Heart left ventricle (tissue), 16 donors: Measurements from ENCODE around the gene ZNF454. TPM values are rescaled to one million over a fixed set of nuclear protein-coding genes. Genes with fewer than 3 reads are reported as not detected.
A peak's percentile ranks its signal among the peaks of the same experiment; 100 is the strongest.

Experiments used
- ATAC-seq, 4 donors: fragments of 200-7000 bp; cut with Tn5 transposase; one replicate each; pipeline ENCODE4 v1.9.1; 2020 to 2022; ENCODE audit warnings: moderate library complexity in 4 of 4, mild to moderate bottlenecking in 3 of 4, moderate number of reproducible peaks in 1 of 4
- DNase-seq, 5 donors: peaks; one replicate each; pipeline ENCODE4 v3.0.0-alpha.2; 2020
- H3K27ac ChIP-seq, 12 donors: fragments of 200-600 bp; sonication (generic) in 4 of 12; one replicate each; pipeline versions ENCODE4 v1.5.0 to v1.8.0; 2016 to 2022; ENCODE audit warnings: mild to moderate bottlenecking in 2 of 12
- H3K27me3 ChIP-seq, 9 donors: fragments of 200-600 bp; sonication (generic) in 2 of 9; one replicate each; pipeline versions ENCODE4 v1.5.1 to v1.8.0; 2016 to 2022; ENCODE audit warnings: mild to moderate bottlenecking in 3 of 9
- H3K36me3 ChIP-seq, 9 donors: fragments of 200-600 bp; sonication (generic) in 2 of 9; one replicate each; pipeline versions ENCODE4 v1.5.0 to v1.8.0; 2018 to 2022; ENCODE audit warnings: mild to moderate bottlenecking in 2 of 9
- H3K4me1 ChIP-seq, 12 donors: fragments of 200-600 bp; sonication (generic) in 4 of 12; one replicate each; pipeline versions ENCODE4 v1.5.0 to v1.8.0; 2016 to 2022; ENCODE audit warnings: mild to moderate bottlenecking in 3 of 12
- H3K4me3 ChIP-seq, 12 donors: fragments of 200-600 bp; sonication (generic) in 4 of 12; one replicate each; pipeline versions ENCODE4 v1.5.0 to v1.8.0; 2017 to 2022; ENCODE audit warnings: mild to moderate bottlenecking in 9 of 12, moderate library complexity in 4 of 12
- H3K9me3 ChIP-seq, 12 donors: fragments of 200-600 bp; sonication (generic) in 4 of 12; one replicate each; pipeline versions ENCODE4 v1.5.0 to v1.8.0; 2016 to 2022; ENCODE audit warnings: mild to moderate bottlenecking in 1 of 12
- POLR2A ChIP-seq, 2 donors: fragments of 450-650 bp; IDR thresholded peaks; one replicate each; pipeline ENCODE4 v1.6.1; 2017; ENCODE audit warnings: antibody characterized with exemption in 2 of 2, mild to moderate bottlenecking in 2 of 2, moderate library complexity in 2 of 2
- WGBS, 4 donors: extraction: QIAGEN DNeasy Blood & Tissue Kit in 2 of 4; methylation state at CpG; one replicate each; pipeline versions ENCODE4 v1.1.5 to v1.1.7; 2013 to 2018; 5-methylcytosine and 5-hydroxymethylcytosine counted together
- intact Hi-C, 10 donors: fragments of 100-400 bp; cut with DNase I; formaldehyde crosslinking; loops; one replicate each; pipeline versions ENCODE4 v1.11.1 to v1.14.2; 2022
- long read RNA-seq, 3 donors: library from polyadenylated mRNA; unstranded; transcript quantifications; one replicate each; pipeline ENCODE4 v2.0.0, GENCODE V29; 2020 to 2021
- polyA plus RNA-seq, 2 donors: library from polyadenylated mRNA; stranded (reverse); fragments of 200-250 nt; gene quantifications; one replicate each; pipeline ENCODE4 v1.2.3, GENCODE V29; 2013
- total RNA-seq, 9 donors: library from RNA; depleted of rRNA in 2 of 9; stranded (reverse); fragments of >200 nt in 2 of 9; fragmentation: NEBNext Ultra II Directional in 3 of 9; extraction: Animal tissue kit (Norgen Biotek cat#: 25700) in 3 of 9; gene quantifications; one replicate each; pipeline versions ENCODE4 v1.1.0 to v1.2.4, GENCODE V29; 2016 to 2023
- TF ChIP-seq, protein P1 (sequence below), 12 donors: fragments of 200-600 bp; sonication (generic) in 4 of 12; IDR thresholded peaks; one replicate each; pipeline versions ENCODE4 v1.5.0 to v1.8.0; 2018 to 2022; ENCODE audit warnings: antibody characterized with exemption in 12 of 12, mild to moderate bottlenecking in 5 of 12
- donor health status: ischemic (EF 13 %, LVEDD 7.1; RV severe dilation, severe dysfunction).
- donor health status: healthy with polysubstance abuse.
- donor health status: DM: no; HTN: yes; CAD: no.
- donor health status: DM: no; HTN: no; CAD: no.
- donor health status: ischemic (EF 25% LVEDD 6.9; RV normal size, moderate dysfunction).
- donor health status: ischemic (EF 25% LVEDD 5.7; RV mildly dilated, moderate dysfunction).
- donor health status: healthy.
- donor health status: DM: yes; HTN: yes; CAD: no.
- donor health status: ischemic (EF 35%, LVEDD 5.7; RV mildly dilated, moderate dysfunction).
- donor health status: nonischemic (EF 11% LVEDD 7.7; RV severe dilation, severe dysfunction).
- donor health status: DM: yes; HTN: yes; CAD: no.
- donor health status: PGD.
- donor health status: ischemic (EF 29% LVEDD 5.4; RV normal size, mild dysfunction).
- donor health status: nonischemic (EF 23%, LVEDD 6.1; RV moderate dilation, normal function).

Gene ZNF454
- total RNA-seq (1 to 10 TPM; 1.3 to 3.4 (median 1.8) TPM), polyA plus RNA-seq (1 to 10 TPM; 1.5 to 1.8 TPM)
- long read RNA-seq, donor 1, partial matches to known transcripts, result 0 of 6 reads
- long read RNA-seq, donor 1, other reads (novel, unspliced or antisense), result 5 of 6 reads
- long read RNA-seq, donor 2, partial matches to known transcripts, result 0 of 3 reads
- long read RNA-seq, donor 2, other reads (novel, unspliced or antisense), result 1 of 3 reads
- long read RNA-seq, donor 3, partial matches to known transcripts, result 0 of 2 reads
- long read RNA-seq, donor 3, other reads (novel, unspliced or antisense), result 1 of 2 reads

DNA sequence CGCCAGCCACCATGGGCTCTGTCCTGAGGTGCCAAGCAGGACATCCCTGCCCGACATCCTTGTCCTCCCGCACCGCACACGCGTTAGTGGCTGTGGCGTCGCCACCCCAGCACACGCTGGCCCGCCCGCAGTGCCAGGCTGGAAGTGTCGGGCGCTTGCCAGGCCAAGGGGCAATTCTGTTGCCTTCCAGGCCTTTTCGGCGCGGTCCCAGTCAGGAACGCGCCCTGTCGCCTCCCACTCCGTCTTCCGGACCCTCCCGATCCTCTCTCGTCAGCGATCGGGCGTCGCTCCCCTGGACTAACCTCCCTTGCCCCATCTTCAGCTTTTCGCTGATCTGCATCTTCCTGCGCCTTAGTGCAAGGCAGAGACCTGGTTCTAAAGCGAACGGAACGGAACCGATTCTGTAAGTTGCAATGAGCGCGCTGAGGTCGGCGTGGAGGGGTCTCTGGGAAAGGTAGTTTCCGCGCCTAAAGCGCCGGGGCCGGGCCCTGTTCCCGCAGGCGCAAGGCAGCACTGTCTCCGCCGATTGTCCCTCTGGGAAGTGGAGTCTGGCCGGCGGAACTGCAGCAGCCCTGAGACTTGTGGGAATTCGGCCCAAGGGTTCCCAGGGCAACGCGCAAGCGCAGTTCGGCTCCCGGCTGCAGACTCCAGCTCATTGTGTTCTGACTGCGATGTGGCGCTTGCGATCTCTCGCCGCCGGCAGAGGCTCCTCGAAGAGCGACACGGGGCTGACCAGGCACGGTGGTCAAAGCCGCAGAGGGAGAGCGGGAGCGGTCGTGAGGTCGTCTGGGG is at the start of gene ZNF454:
ZNF454 (plus strand) TSS at position 630 of the 792 bp plus-strand sequence. CDS start 1,594 bp downstream, outside the sequence.
- WGBS, 4 donors, result 1 to 2% (median 1%) methylated on average over 26 to 69 of the region's 69 CpGs
- peaks cover 0 to 77% (median 41%) of the 10 kb centered on the region in 12 donors for H3K9me3 ChIP-seq
- no peaks in the 10 kb centered on the region for H3K27me3 ChIP-seq
- H3K4me1 ChIP-seq, result peaks cover 0 to 16% (median 6%) of the 10 kb centered on the region in 12 donors
- DNase-seq (peak; percentile 95 to 97 (median 96)), ATAC-seq (peak; percentile 99 to 100 (median 100))
- peak within 1 kb of the TSS; percentile 2 to 88 (median 71) for H3K27ac ChIP-seq
- H3K36me3 ChIP-seq, result peaks cover 0 to 32% (median 0%) of the 10 kb centered on the region in 9 donors
- peak within 1 kb of the TSS; percentile 54 to 97 (median 71) for H3K4me3 ChIP-seq
- TF ChIP-seq, protein P1, sequence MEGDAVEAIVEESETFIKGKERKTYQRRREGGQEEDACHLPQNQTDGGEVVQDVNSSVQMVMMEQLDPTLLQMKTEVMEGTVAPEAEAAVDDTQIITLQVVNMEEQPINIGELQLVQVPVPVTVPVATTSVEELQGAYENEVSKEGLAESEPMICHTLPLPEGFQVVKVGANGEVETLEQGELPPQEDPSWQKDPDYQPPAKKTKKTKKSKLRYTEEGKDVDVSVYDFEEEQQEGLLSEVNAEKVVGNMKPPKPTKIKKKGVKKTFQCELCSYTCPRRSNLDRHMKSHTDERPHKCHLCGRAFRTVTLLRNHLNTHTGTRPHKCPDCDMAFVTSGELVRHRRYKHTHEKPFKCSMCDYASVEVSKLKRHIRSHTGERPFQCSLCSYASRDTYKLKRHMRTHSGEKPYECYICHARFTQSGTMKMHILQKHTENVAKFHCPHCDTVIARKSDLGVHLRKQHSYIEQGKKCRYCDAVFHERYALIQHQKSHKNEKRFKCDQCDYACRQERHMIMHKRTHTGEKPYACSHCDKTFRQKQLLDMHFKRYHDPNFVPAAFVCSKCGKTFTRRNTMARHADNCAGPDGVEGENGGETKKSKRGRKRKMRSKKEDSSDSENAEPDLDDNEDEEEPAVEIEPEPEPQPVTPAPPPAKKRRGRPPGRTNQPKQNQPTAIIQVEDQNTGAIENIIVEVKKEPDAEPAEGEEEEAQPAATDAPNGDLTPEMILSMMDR (IDR thresholded peaks at IDR 0.05), result peak in 1 of 12 donors; percentile 10
- peak in 1 of 2 donors; percentile 54 for TF ChIP-seq POLR2A (IDR thresholded peaks at IDR 0.05)
- intact Hi-C loops, result loop anchor here in 6 of 10 donors (2.0 to 10.0 kb wide), 10 partner anchors 48 to 208 kb away; partner anchors contain the start of genes ZNF879 (in 4 of the 6), ZNF354C (in 2 of the 6), ZNF354A (in 1 of the 6) and ZNF354B (in 1 of the 6)

DNA sequence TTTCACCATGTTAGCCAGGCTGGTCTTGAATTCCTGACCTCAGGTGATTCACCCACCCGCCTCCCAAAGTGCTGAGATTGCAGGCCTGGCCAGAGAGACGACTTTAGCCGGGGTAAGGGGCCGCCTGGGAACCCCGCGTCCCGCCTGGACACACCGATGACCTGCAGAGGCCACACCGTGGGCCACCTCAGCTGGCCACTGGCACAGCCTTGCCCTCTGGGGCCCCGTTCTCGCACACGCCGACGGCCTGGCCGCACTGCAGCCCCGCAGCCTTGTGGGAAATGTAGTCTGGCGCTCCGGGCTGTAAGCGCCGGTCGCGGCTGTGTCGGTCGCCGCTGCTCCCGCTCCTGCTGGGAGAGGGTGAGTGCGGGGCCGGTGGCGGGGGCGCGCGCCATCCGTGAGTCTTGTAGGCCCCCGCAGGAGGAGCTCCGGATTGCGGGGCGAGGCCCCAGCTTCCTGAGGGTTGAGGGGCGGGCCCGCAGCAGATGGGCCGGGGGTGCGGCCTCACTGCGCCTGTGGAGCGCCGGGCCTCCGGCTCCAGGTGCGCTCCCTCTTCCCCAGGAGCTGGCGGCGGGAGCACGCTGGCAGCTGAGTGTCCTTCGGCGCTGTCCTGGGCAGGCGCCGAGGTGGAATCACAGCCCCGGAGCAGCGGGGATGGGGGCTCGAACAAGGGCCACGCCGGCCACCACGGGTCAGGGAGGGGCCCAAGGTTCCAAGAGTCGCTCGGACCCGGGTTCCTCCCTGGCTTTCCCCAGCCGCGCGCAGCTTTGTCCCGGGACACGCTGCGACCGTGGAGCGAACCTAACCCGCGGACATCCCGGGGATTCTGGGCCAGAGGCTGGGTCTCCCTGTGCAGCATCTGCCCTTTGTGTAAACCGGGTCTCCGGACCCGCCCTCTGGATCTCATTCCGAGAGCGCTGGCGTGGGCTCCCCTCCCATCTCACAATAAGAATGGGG is 45.1 kb upstream of the ZNF454 start, which contains the start of gene ZFP2:
ZFP2 (plus strand) TSS at position 299 of the 957 bp plus-strand sequence. CDS start 35,401 bp downstream, outside the sequence.
- H3K27ac ChIP-seq, result peak within 1 kb of the TSS in 11 of 12 donors; percentile 34 to 83 (median 67)
- H3K4me3 ChIP-seq, result peak within 1 kb of the TSS; percentile 65 to 99 (median 83)
- H3K36me3 ChIP-seq, result no peaks in the 10 kb centered on the region
- H3K4me1 ChIP-seq, result peaks cover 0 to 11% (median 2%) of the 10 kb centered on the region in 12 donors
- DNase-seq, result peak; percentile 65 to 85 (median 73)
- TF ChIP-seq, protein P1 (IDR thresholded peaks at IDR 0.05), result peak in 1 of 12 donors; percentile 20
- TF ChIP-seq POLR2A (IDR thresholded peaks at IDR 0.05), result peak in 1 of 2 donors; percentile 29
- H3K9me3 ChIP-seq, result peaks cover 0 to 20% (median 0%) of the 10 kb centered on the region in 12 donors
- H3K27me3 ChIP-seq, result peaks cover 0 to 6% (median 0%) of the 10 kb centered on the region in 9 donors
- intact Hi-C loops, result loop anchor here in 1 of 10 donors (5.0 kb wide), 1 partner anchor 34 kb away; no protein-coding TSS in a partner anchor
- 1 to 6% (median 3%) methylated on average over 24 to 79 of the region's 79 CpGs for WGBS, 4 donors
- ATAC-seq, result peak; percentile 93 to 99 (median 98)

DNA sequence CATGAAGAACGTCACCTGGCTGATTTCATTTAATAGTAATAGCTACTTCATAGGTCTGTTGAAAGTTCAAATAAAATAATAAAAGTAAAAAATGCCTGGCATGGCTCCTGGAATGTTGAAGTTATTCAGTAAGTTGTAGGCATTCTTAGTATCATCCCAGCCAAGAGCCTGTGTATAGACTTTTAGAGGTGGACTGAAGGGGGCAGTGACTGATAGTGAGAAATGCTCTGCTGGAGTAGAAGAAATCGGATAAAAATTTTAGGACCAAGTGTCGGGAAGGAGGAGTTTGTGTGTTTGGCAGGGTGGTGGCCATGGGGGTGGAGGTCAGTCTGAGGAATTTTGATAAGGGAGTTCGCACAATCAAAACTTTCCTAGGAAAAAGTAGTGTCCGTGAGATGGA is 41.7 kb upstream of the ZNF454 start:
- H3K36me3 ChIP-seq, result peaks cover 0 to 11% (median 0%) of the 10 kb centered on the region in 9 donors
- peaks cover 0 to 30% (median 0%) of the 10 kb centered on the region in 12 donors for H3K9me3 ChIP-seq
- no peak for ATAC-seq
- DNase-seq, result no peak
- WGBS, 4 donors, result 82 to 88% (median 84%) methylated on average over 5 of the region's 5 CpGs
- H3K4me3 ChIP-seq, result no peak overlapping the region
- TF ChIP-seq, protein P1 (IDR thresholded peaks at IDR 0.05), result no peak
- TF ChIP-seq POLR2A (IDR thresholded peaks at IDR 0.05), result no peak
- H3K27ac ChIP-seq, result no peak overlapping the region
- peaks cover 0 to 11% (median 2%) of the 10 kb centered on the region in 12 donors for H3K4me1 ChIP-seq
- H3K27me3 ChIP-seq, result peaks cover 0 to 6% (median 0%) of the 10 kb centered on the region in 9 donors
- intact Hi-C loops, result loop anchor here in 1 of 10 donors (5.0 kb wide), 1 partner anchor 37 kb away; no protein-coding TSS in a partner anchor
